ENCODE measurements around the gene FANCF. TPM values are rescaled to one million over a fixed set of nuclear protein-coding genes. Genes with fewer than 3 reads are reported as not detected.

The FANCF gene
- total RNA-seq, 4 donors from 2014 or later, result 10.0 to 11.6 (median 11.4) TPM

DNA sequence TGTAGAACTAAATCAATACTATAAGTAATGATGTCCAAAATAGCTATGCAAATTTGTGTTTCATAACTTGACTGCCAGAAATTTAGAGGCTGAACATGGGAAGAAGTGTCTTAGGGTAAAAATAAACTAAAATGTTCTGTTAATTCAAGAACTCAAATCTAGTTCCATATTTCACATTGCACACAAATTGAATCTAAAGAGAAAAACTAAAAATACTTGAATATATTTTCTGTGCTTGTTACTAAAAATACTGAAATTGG lies 43.5 kb downstream of the FANCF start:
- Histone ChIP-seq H3K9me3 (no peaks in the 10 kb centered on the region), H3K4me3 (no peak overlapping the region), H3K27me3 (no peaks in the 10 kb centered on the region), H3K27ac (no peak overlapping the region), H3K4me1 (no peaks in the 10 kb centered on the region), H3K36me3 (no peaks in the 10 kb centered on the region)
- DNase-seq, result no peak
- TF ChIP-seq, protein P1, sequence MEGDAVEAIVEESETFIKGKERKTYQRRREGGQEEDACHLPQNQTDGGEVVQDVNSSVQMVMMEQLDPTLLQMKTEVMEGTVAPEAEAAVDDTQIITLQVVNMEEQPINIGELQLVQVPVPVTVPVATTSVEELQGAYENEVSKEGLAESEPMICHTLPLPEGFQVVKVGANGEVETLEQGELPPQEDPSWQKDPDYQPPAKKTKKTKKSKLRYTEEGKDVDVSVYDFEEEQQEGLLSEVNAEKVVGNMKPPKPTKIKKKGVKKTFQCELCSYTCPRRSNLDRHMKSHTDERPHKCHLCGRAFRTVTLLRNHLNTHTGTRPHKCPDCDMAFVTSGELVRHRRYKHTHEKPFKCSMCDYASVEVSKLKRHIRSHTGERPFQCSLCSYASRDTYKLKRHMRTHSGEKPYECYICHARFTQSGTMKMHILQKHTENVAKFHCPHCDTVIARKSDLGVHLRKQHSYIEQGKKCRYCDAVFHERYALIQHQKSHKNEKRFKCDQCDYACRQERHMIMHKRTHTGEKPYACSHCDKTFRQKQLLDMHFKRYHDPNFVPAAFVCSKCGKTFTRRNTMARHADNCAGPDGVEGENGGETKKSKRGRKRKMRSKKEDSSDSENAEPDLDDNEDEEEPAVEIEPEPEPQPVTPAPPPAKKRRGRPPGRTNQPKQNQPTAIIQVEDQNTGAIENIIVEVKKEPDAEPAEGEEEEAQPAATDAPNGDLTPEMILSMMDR (IDR thresholded peaks at IDR 0.05), result no peak
- TF ChIP-seq POLR2A (IDR thresholded peaks at IDR 0.05), result no peak

DNA sequence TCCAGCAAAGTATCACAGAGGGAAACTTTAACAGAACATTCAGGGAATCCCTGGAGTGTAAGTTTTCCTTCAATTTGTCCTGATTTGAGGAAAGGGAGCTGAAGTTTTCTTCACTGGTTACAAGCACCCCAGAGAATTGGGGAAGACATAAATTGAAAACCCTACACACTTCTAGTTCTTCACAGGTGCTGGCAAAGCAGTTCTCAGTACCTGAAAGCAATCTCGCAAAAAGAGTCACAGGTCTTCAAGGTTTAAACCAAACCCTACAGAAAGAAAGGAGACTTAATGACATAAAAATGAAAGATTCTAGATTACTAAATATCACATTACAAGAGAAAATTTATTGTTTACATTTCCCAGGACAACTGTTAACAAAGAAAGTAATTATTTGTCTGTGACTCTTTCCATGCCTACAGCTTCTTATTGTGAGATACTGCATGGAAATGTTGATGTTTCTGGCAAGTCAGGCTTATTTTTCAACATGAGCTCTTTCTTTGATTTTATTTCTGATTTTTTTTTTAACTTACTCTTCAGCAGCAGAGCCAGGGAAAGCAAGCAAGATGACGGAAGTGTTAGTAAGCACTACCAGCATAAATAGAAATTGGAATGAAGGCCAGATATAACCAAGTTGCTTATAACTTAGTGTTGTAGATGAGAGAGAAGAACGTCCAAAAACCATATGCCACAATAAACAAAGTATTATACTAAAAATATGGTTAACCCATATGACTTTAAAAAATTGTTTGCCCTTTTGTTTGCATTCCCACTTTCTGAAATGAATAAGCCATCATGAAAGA lies 44.1 kb downstream of the FANCF start:
- H3K4me3 ChIP-seq, result no peak overlapping the region
- no peak overlapping the region for H3K27ac ChIP-seq
- H3K36me3 ChIP-seq, result no peaks in the 10 kb centered on the region
- H3K9me3 ChIP-seq, result no peaks in the 10 kb centered on the region
- no peaks in the 10 kb centered on the region for H3K4me1 ChIP-seq
- no peak for DNase-seq
- TF ChIP-seq POLR2A (IDR thresholded peaks at IDR 0.05), result no peak
- TF ChIP-seq, protein P1 (IDR thresholded peaks at IDR 0.05), result no peak
- no peaks in the 10 kb centered on the region for H3K27me3 ChIP-seq

DNA sequence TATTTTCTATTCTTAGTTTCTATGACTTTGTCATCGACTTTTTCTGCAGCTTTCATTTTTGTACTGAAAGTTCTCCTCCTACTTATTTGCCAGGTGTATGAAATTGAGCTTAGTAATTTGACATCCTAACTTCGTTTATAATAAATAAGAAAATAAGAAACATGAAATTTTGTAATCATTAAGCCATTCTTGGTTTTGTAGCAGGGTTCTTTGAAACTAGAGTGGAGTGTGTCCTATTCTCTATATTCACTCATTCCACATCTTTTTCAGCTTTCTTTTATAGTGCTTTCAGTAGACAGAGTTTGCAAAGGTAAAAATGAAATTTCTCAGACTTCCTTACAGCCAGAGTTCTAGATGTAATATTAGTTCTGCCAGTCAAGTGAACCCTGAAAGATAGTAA lies 47.8 kb downstream of the FANCF start:
- Histone ChIP-seq H3K36me3 (no peaks in the 10 kb centered on the region), H3K4me1 (no peaks in the 10 kb centered on the region), H3K27ac (no peak overlapping the region), H3K4me3 (no peak overlapping the region), H3K27me3 (no peaks in the 10 kb centered on the region), H3K9me3 (no peaks in the 10 kb centered on the region)
- DNase-seq, result no peak
- no peak for TF ChIP-seq POLR2A (IDR thresholded peaks at IDR 0.05)
- TF ChIP-seq, protein P1 (IDR thresholded peaks at IDR 0.05), result no peak

Other genes starting within 250 kb of the FANCF start
- gene GAS2, start 40.8 kb upstream of the FANCF start, total RNA-seq, result 10 to 100 TPM in 1 of 4 donors, 1 to 10 TPM in 3; 5.8 to 10.7 (median 8.7) TPM
- 10 to 100 TPM in 3 of 4 donors, 1 to 10 TPM in 1; 9.5 to 13.4 (median 12.0) TPM for gene SVIP, start 204.0 kb upstream of the FANCF start, total RNA-seq
- gene CCDC179, start 234.7 kb upstream of the FANCF start, total RNA-seq, result not detected

Measured in Peyer's patch (tissue), 4 donors.